GM19023 (cell line): ENCODE measurements around the gene ZNF492.
"Not testable (repeated sequence)": the region's sequence is repeated elsewhere in the genome, so short reads cannot be mapped to it uniquely, and the experiment has no call there.

Source experiments
- ATAC-seq: cut with Tn5 transposase; IDR thresholded peaks from one replicate; pipeline ENCODE4 v1.9.1; 2021; ENCODE audit warnings: mild to moderate bottlenecking, moderate library complexity; ENCODE audit not compliant: unreplicated experiment

ZNF492 gene

DNA sequence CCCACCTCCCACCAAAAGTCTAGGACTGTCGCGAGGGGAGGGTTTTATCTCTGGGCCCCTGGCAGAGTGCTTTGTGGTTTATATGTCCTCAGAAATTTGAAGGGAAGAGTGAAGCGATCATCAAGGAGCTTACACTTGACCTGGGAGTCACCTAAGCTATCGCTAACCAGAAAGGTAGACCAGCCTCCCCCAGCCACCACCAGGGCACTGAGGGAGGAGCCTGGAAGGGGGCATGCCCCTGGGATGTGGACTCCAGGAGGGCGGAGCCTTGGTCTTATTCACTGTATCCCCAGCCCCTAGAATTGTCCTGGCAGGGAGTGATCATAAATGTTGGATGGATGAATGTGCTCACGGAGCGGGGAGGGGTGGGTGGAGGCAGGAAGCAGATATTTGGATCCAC lies 16.9 kb upstream of the ZNF492 start:
- ATAC-seq = not testable (repeated sequence)

DNA sequence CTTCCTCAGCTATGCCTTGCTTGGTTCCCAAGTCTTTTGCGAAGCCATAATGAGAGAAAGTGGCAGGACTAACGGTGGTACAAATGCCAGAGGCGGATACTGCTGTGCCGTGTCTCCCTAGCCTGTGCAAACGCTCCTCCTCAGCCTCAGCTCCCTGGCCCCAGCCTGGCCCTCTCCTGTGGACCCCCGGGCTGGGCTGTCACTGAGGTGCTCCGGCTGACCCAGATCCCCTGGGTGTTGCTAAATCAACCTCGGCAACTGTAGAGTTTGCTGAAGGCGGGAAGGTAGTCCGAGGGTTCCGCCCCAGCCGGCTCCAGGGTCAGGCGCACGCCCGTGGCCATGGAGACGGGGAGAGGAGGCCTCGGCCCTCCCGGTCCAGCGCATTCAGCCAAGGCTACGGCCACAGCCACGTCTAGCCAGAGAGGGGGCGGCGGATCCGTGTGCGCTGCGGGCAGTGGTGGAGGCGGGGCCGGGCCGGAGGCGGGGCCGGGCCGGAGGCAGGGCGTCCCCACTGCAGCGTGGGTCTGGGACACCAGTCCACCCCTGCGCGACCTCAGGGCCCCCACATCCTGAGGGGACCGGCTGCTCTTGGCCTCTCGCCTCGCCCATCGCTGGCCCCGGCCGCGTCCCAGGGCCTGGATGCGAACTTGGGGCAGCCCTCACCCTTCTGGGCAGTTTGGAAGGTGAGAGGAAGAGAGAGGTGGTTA lies 16.4 kb upstream of the ZNF492 start:
- ATAC-seq = no peak

DNA sequence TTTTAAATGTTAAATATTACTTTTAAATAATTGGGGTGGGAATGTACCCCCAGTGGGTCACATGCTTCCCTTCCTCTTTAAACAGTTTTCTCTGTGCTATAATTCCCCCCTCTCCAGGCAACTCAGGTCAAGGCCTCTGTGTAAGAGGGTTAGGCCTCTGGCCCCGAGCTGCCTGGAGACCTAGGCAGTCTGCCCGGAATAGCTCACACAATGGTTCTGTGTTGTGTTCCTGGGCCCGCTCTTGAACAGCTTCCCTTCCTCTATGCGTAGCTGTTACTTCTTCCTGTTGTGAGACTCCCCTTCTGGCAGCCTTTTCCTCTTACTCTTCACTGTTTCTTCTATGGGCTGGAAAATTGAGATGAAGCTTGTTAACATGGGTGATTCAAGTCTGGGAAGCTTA lies 14.8 kb upstream of the ZNF492 start:
- no peak for ATAC-seq

DNA sequence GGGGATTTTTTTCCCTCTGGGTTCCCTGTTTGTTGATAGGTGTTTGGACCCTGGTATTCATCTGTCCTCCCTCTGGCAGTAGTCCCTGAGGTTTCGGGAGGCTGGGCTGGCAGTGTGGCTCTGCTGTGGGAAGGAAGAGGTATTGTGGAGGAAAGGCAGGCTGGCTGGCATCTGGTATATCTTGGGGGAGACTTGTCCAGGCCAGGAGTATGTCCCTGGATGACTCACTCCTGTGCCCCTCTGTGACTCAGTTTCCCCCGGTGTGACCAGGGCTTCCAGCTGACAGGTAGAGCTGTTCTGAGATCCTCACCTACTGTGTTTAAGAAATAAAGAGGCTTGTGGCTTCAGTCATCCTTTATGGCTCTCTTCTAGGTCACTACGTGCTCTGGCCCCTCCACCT lies 14.2 kb upstream of the ZNF492 start:
- ATAC-seq = no peak

DNA sequence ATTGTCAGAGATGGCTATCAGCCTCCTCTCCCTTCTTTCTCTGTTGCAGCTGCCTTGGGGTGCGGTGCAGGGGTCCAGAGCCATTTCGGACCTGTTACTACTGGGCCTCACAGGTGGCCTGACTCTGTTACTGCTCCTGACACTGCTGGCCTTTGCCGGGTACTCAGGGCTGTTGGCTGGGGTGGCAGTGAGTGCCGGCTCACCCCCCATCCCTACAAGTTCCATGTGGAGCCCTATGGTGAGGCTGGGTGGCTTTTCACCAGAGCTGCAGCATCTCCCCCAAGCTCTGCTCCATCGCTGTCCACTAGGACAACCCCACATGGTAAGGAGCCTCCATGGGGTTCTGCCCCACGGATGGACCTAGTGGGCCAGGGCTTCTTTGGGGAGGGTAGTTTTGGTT lies 13.7 kb upstream of the ZNF492 start:
- ATAC-seq = no peak

DNA sequence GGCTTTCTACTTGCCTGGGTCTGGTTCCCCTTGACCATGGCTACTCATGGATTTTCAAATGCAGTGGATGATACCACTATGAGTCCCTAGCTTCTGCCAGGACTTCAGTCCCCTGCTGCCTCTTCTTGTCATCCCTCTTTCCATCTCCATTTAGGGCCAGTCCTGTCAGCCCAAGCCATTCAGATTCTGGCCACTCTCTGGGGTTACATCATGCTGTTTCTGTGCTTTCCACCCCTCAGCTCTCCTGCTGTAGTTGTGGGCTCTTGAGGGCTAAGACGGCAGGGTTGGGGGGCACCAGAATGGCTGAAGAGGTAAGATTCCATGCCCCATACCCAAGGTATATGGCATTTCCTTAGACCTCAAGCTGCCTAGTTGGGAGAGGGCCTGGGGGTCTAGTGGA lies 13.2 kb upstream of the ZNF492 start:
- no peak for ATAC-seq

DNA sequence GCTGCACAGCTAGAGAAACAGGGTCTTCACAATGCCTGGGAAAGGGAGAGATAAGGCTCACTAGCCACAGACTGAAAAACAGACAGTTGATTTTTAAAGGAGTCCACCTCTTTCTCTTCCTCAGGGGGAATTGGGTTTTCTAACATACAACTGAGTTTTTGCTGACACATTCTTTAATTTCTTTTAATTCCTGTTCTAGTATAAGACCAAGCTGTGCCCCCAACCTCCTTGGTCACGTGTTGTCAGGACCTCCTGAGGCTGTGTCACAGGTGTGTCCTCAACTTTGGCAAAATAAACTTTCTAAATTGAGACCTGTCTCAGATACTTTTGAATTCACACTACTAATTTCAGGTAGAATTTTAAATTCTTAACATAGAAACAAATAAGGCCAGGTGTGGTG lies 12.1 kb upstream of the ZNF492 start:
- ATAC-seq = no peak

DNA sequence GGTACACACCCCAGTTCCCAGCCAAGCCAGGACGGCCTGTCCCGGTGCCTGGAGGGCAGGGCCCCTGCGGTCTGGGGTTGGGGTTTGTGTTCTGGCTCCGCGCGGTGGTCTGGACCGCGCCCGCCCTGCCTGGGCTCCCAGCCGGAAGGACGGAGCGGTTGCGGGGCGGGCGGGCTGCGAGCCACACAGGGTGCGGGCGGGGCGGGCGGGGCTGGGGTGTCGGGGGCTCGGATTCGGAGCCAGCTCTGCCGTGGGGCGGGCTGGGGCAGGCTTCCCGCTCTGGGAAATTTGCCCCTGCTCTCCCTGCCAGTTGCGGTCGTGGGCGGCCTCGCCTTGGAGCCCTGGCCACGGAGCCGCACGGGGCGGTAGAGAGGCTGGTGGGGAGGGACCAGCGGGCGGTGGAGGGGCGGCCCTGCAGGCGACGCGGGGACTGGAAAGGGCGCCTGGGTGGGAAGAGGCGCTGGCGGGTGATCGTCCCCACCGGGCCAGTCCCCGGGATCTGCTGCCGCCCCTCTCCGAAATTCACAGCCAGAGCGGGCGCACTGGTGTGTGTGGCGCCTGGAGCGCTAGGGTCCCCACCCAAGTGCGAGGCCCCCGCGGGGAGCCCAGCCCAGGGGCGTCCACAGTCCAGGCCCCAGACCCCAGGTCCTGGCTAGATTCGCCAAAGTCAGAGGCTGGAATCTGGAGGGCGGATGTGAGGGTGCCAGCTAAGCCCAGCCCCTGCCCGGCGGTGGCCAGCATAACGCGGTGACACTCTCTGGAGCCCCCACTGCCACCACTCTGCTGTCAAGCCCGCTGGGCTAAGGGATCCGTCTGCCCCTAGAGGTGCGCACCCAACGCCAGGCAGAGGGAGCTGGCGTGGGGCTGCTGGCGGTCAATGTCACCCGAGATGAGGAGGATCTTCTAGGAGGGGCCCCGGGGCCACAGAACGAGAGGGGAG lies 11.0 kb upstream of the ZNF492 start:
- no peak for ATAC-seq

DNA sequence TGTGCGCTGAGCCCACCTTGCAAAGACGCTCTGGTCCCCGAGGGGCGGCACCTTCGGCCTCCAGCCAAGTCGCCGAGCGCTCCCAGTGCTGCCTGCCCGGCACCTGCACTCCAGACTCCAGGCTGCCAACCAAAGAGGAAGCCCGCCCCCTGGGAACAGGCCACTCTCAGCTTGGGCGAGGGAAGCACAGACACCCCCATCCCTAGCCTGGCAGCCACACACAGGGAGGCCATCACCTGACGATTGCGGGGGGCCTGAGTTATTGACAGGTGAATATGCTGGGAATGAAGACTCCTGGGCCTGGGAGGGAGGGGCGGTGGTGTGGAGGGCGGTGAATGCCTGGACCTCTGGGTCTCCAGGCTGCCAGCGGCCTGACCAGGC lies 10.3 kb upstream of the ZNF492 start:
- no peak for ATAC-seq

DNA sequence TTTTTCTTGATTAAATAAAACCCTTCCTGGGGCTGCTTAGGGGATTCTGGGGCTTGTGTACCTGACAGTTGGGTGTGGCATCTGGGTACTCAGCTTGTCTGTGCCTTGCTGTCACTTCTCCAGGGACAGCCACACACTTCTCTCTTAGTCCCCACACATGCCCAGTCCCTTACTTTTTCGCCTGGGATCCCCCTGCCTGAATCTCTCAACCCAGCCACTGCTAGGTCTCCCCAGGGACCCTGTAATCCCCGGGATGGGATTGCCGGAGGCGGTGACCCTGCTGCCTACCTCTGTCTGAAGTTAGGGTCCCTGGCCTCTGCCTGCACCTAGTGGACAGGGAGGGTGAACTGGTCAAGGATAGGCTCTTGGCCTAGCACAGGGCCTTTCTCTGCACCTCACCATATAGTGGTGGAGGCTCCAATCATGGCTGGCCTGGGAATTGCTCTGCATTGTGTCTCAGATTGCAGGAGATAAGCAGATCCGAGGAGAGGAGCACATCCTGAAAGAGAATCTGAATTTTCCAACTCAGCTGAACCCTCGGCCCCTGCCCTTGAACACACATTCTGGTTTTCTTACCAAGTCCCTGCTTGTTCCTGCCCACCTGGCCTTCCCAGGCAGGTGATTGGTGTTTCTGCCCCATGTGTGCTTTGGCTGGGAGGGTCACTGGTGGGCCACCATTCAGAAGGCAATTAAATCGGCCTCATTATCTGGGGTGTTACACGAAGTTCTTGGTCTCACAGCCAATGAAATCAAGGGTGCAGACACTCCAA lies 8.7 kb upstream of the ZNF492 start:
- ATAC-seq = no peak

DNA sequence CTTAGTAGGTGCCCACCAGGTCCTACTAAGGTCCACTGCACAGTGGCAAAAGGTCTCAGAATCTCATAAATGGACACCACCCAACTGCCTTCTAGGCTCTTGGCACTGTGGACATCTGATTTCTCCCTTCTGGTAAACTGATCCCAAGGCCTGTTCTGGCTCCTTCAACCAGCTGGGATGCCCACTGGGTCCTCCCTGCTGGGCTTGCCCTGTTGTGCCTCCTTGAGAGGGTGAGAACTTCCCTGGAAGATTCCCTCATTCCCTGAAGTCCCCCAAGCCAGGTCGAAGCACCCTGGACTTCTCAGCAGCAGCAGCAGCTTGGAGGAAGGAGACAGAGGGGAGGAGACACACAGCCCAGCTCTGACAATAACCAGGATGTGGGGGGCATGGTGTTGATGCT lies 6.6 kb upstream of the ZNF492 start:
- ATAC-seq = no peak

DNA sequence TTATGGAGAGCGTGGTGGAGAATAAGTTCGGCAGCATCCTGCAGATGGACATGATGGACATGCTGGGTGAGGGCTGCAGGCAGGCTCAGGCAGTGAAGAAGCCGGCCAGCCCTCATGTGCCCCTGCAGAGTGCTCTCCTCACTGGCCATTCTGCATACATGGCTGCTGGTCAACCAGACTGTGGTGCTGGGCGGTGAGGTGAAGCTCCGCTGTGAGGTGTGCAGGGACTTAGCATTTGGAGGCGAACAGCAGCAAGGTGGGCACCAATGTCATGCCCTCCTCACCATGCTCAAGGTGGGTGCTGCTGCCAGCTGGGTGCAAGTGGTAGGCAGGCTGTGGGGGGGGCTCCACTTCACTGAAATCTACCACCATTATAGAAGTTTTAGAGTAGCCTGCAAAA lies 5.7 kb upstream of the ZNF492 start:
- ATAC-seq = no peak

DNA sequence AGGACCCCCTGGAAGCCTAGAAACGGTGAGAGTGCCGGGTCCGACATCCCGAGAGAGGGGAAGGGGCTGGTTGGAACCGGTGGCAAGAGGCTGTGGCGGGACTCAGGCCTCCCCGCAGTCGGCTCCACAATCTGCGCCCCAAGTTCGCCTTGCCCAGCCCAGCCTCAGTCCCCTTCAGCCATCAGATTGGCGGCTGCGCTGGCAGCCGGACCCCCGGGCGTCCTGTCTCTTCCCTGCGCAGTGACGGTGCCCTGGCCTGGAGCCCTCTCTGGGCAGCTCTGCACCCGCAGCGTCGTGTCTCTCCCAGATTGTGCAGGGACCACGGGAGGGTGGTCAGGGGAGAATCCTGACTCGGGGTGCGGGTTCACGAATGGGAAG lies 315 bp downstream of the ZNF492 start:
- peak; percentile 10 for ATAC-seq

DNA sequence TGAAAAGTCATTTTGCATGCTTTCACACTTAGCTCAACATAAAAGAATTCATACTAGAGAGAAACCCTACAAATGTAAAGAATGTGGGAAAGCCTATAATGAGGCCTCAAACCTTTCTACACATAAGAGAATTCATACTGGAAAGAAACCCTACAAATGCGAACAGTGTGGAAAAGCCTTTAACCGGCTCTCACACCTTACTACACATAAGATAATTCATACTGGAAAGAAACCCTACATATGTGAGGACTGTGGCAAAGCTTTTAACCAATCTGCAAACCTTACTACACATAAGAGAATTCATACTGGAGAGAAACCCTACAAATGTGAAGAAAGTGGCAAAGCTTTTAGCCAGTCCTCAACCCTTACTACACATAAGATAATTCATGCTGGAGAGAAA lies 51.4 kb downstream of the ZNF492 start:
- ATAC-seq = not testable (repeated sequence)

DNA sequence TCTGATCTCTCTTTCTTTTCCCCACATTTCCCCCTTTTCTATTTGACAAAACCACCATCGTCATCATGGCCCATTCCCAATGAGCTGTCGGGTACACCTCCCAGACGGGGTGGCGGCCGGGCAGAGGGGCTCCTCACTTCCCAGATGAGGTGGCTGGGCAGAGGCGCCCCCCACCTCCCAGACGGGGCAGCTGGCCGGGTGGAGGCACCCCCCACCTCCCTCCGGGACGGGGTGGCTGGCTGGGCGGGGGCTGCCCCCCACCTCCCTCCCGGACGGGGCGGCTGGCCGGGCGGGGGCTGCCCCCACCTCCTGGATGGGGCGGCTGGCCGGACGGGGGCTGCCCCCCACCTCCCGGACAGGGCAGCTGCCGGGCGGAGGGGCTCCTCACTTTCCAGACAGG lies 68.5 kb downstream of the ZNF492 start:
- not testable (repeated sequence) for ATAC-seq

DNA sequence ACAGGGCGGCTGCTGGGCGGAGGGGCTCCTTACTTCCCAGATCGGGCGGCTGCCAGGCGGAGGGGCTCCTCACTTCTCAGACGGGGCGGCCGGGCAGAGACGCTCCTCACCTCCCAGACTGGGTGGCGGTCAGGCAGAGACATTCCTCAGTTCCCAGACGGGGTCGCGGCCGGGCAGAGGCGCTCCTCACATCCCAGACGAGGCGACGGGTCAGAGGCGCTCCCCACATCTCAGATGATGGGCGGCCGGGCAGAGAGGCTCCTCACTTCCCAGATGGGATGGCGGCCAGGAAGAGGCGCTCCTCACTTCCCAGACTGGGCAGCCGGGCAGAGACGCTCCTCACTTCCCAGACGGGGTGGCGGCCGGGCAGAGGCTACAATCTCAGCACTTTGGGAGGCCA lies 69.0 kb downstream of the ZNF492 start:
- not testable (repeated sequence) for ATAC-seq

DNA sequence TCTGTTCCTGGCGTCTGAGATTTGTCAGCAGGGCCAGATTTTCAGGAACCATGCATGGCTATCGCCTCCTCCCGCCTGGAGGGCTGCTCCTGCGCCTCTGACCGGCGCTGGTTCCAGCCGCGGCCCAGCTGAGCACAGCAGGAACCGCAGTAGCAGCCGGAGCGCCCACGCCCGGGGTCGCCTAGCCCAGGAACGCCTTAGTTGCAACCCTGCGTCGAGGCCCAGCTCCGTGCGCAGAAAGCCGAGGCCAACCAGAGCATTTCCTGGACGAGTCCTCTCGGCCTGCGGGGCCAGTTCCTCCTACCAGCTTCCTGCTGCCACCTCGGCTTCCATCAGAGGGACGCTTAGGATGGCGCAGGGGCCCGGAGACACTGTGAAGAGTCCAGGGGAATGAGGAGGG lies 74.9 kb downstream of the ZNF492 start:
- no peak for ATAC-seq
